Tibial nerve (tissue), 4 donors: Measurements from ENCODE around the gene TTLL3. TPM values are rescaled to one million over a fixed set of nuclear protein-coding genes. Genes with fewer than 3 reads are reported as not detected.
A peak's percentile ranks its signal among the peaks of the same experiment; 100 is the strongest.
"Not testable (repeated sequence)": the region's sequence is repeated elsewhere in the genome, so short reads cannot be mapped to it uniquely, and the experiment has no call there.

Experiments used
- DNase-seq, 2 donors: peaks; one replicate each; pipeline ENCODE4 v3.0.0-alpha.2; 2019; ENCODE audit warnings: low spot score in 2 of 2
- H3K27ac ChIP-seq, 4 donors: fragments of 200-600 bp; sonication (generic) in 3 of 4; one replicate each; pipeline ENCODE4 v1.5.1; 2017 to 2019; ENCODE audit warnings: mild to moderate bottlenecking in 1 of 4
- H3K27me3 ChIP-seq, 2 donors: fragments of 200-600 bp; sonication (generic) in 1 of 2; one replicate each; pipeline versions ENCODE4 v1.5.1 to v1.6.0; 2017 to 2019
- H3K36me3 ChIP-seq, 3 donors: fragments of 200-600 bp; sonication (generic); one replicate each; pipeline ENCODE4 v1.5.1; 2018 to 2019
- H3K4me1 ChIP-seq, 4 donors: fragments of 200-600 bp; sonication (generic) in 3 of 4; one replicate each; pipeline ENCODE4 v1.5.1; 2017 to 2019
- H3K4me3 ChIP-seq, 4 donors: fragments of 200-600 bp; sonication (generic) in 3 of 4; one replicate each; pipeline ENCODE4 v1.5.1; 2017 to 2019; ENCODE audit warnings: mild to moderate bottlenecking in 1 of 4, moderate library complexity in 1 of 4
- H3K9me3 ChIP-seq, 4 donors: fragments of 200-600 bp; sonication (generic) in 3 of 4; one replicate each; pipeline ENCODE4 v1.5.1; 2017 to 2019
- EP300 ChIP-seq, 2 donors: sonication (generic); formaldehyde crosslinking; IDR thresholded peaks; one replicate each; pipeline ENCODE4 v1.6.1; 2017; ENCODE audit warnings: antibody characterized with exemption in 2 of 2, mild to moderate bottlenecking in 1 of 2
- POLR2A ChIP-seq, 2 donors: fragments of 450-650 bp; IDR thresholded peaks; one replicate each; pipeline ENCODE4 v1.6.1; 2017; ENCODE audit warnings: antibody characterized with exemption in 2 of 2, mild to moderate bottlenecking in 2 of 2, moderate library complexity in 2 of 2
- WGBS, 2 donors: methylation state at CpG; one replicate each; pipeline ENCODE4 v1.1.5; 2018; 5-methylcytosine and 5-hydroxymethylcytosine counted together
- total RNA-seq, 4 donors: library from RNA; depleted of rRNA; stranded (reverse); fragments of >200 nt; gene quantifications; one replicate each; pipeline ENCODE4 v1.1.0, GENCODE V29; 2016
- TF ChIP-seq, protein P1 (sequence below), 5 experiments: fragments of 200-600 bp in 3 of 5; fragments of 450-650 bp in 2 of 5; sonication (generic) in 3 of 5; IDR thresholded peaks; one replicate each; pipeline ENCODE4 v1.5.1; 2016 to 2019; ENCODE audit warnings: antibody characterized with exemption in 5 of 5, mild to moderate bottlenecking in 3 of 5, moderate library complexity in 2 of 5

TTLL3 gene
- total RNA-seq, 4 donors from 2014 or later: 58.2 to 173 (median 120) TPM

DNA sequence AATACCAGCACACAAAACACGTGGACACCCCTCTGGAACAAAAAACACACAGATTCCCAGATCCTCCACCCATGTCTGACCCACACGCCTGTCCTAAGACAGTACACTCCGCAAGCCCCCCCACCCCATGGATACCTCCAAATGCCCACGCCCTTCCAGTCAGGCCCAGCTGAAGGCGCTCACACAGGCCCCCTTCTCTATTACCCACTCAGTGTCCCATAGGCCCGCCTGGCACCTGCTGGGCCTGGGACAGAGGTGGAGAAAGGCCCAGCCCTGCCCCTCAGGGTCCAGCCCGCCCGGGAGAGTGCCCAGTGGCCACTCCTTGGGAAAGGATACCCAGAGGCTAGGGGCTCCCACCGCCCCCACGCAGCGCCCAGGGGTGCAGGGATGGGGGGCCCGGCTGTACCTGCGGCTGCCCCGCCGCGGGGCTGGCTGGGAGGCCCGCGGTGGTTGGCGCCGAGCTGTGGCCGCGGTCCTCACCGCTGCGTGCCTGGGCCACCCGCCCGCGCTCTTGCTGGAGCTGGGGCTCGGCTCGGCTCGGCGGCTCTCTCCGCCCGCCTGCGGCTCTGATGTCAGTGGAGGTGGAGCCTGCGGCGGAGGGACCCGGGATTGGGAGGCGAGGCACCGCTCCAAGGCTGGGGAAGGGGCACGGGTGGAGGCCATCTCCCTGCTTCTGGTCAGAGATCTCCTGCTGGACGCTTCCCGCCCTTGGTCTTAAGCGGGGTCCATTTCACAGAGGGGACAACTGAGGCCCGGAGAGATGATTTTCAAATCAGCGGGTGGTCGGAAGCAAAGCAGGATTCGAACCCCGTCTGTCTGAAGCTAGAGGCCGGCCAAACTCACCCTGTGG lies 40.4 kb upstream of the TTLL3 start, which contains the start of gene CAMK1:
CAMK1 (minus strand) TSS at position 522 of the 850 bp plus-strand sequence. CDS start 2,198 bp downstream, outside the sequence.
- peak; percentile 70 to 73 for DNase-seq
- 1 to 8% methylated on average over 12 to 44 of the region's 49 CpGs for WGBS, 2 donors
- TF ChIP-seq POLR2A (IDR thresholded peaks at IDR 0.05) (peak; percentile 20 to 71), EP300 (IDR thresholded peaks at IDR 0.05) (peak in 1 of 2 donors; percentile 50)
- TF ChIP-seq, protein P1, sequence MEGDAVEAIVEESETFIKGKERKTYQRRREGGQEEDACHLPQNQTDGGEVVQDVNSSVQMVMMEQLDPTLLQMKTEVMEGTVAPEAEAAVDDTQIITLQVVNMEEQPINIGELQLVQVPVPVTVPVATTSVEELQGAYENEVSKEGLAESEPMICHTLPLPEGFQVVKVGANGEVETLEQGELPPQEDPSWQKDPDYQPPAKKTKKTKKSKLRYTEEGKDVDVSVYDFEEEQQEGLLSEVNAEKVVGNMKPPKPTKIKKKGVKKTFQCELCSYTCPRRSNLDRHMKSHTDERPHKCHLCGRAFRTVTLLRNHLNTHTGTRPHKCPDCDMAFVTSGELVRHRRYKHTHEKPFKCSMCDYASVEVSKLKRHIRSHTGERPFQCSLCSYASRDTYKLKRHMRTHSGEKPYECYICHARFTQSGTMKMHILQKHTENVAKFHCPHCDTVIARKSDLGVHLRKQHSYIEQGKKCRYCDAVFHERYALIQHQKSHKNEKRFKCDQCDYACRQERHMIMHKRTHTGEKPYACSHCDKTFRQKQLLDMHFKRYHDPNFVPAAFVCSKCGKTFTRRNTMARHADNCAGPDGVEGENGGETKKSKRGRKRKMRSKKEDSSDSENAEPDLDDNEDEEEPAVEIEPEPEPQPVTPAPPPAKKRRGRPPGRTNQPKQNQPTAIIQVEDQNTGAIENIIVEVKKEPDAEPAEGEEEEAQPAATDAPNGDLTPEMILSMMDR (IDR thresholded peaks at IDR 0.05): peak in 1 of 5 experiments; percentile 7
- Histone ChIP-seq H3K36me3 (peaks cover 0 to 16% (median 0%) of the 10 kb centered on the region in 3 donors), H3K4me3 (peak within 1 kb of the TSS; percentile 73 to 93 (median 88)), H3K27me3 (no peaks in the 10 kb centered on the region), H3K27ac (peak within 1 kb of the TSS; percentile 82 to 97 (median 92)), H3K9me3 (no peaks in the 10 kb centered on the region), H3K4me1 (peaks cover 0 to 44% (median 27%) of the 10 kb centered on the region in 4 donors)

DNA sequence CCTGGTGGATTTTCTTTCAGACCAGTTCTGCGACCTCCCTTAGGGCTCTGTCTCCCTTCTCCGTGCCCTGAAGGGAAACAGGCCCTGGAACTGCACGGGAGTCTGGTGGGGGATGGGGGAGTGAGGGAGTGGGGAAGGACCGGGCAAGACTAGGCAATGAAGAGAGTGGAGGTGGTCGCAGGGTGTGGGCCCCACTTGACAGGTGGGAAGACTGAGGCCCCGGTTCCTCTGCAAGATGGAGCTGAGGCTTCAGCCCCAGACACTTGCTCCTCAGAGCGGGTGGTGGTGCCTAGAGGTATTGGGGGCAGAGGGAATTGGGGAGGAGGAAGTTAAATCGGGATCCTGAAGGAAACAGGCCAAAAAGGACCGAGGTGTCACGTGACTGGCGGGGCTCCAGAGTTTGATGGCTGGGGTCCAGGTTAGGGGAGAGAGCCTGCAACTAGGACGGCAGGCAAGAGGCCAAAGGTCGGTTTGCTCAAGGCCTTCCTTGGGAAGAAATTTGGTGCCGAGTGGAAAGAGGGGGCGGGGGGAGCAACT lies 39.7 kb upstream of the TTLL3 start:
- WGBS, 2 donors: 11% methylated on average over 15 of the region's 15 CpGs
- no peaks in the 10 kb centered on the region for H3K27me3 ChIP-seq
- peaks cover 0 to 9% (median 0%) of the 10 kb centered on the region in 3 donors for H3K36me3 ChIP-seq
- TF ChIP-seq, protein P1 (IDR thresholded peaks at IDR 0.05): no peak
- TF ChIP-seq EP300 (IDR thresholded peaks at IDR 0.05) (no peak), POLR2A (IDR thresholded peaks at IDR 0.05) (no peak)
- DNase-seq: peak; percentile 85 to 94
- H3K4me1 ChIP-seq: peaks cover 0 to 44% (median 27%) of the 10 kb centered on the region in 4 donors
- H3K4me3 ChIP-seq: peak overlapping the region; percentile 73 to 93 (median 88)
- no peaks in the 10 kb centered on the region for H3K9me3 ChIP-seq
- H3K27ac ChIP-seq: peak overlapping the region; percentile 82 to 97 (median 92)

DNA sequence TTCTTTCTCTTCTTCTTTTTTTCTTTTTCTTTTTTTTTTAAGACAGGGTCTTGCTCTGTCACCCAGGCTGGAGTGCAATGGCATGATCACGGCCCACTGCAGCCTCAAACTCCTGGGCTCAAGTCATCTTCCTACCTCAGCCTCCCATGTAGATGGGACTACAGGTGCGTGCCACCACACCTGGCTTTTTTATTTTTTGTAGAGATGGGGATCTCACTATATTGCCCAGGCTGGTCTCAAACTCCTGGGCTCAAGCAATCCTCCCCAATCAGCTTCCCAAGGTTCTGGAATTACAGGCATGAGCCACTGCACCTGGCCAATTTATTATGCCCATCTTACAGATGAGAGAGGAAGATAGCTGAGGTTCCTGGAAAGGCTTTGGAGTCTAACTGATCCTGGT lies 39.1 kb upstream of the TTLL3 start:
- not testable (repeated sequence) for H3K36me3 ChIP-seq, H3K27me3 ChIP-seq, DNase-seq, H3K4me3 ChIP-seq, H3K9me3 ChIP-seq
- peaks cover 0 to 44% (median 27%) of the 10 kb centered on the region in 4 donors for H3K4me1 ChIP-seq
- peak overlapping the region in 3 of 4 donors; percentile 16 to 97 (median 91) for H3K27ac ChIP-seq
- 86 to 88% methylated on average over 2 of the region's 2 CpGs for WGBS, 2 donors

DNA sequence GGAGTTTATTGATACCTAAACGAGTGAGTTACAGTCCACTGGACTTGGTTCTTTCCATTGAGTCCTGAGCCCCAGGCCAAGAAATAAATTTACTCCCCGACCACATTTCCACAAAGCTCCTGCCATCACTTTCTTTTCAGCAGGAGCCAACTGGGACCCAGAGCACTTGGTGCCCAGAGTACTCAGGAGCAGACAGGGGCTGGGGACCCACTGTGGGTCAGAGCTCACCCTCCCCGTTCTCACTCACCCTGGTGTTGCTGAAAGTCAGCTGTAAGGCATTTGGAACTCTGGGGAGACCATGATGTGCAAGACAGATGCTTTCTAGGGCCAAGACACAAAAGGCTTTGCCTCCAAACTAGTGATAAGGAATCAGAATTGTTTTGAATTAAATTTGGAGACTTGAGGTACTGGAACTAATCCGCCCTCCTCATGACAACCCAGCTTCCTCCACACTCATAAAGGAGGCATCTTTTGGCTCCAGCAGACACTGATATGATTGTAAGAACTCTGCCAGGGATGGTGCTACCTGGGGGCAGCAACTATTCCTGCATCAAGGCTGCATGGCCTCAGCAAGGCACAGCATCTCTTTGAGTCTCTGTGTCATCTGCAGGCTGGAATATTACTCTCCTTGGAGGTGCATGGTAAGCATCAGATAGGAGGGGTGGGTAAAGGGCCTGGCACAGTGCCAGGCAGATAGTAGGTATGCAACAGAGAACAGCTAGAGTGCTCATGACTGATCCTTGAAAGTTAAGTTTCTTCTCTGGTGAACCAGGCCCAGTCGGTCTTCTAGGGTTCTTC lies 33.0 kb upstream of the TTLL3 start:
- Histone ChIP-seq H3K27ac (no peak overlapping the region), H3K9me3 (no peaks in the 10 kb centered on the region), H3K4me1 (peaks cover 0 to 20% (median 9%) of the 10 kb centered on the region in 4 donors), H3K4me3 (no peak overlapping the region), H3K36me3 (peaks cover 0 to 31% (median 0%) of the 10 kb centered on the region in 3 donors), H3K27me3 (no peaks in the 10 kb centered on the region)
- DNase-seq: no peak
- TF ChIP-seq EP300 (IDR thresholded peaks at IDR 0.05): no peak
- TF ChIP-seq POLR2A (IDR thresholded peaks at IDR 0.05): no peak
- TF ChIP-seq, protein P1 (IDR thresholded peaks at IDR 0.05): no peak
- 72 to 76% methylated on average over 5 of the region's 5 CpGs for WGBS, 2 donors

DNA sequence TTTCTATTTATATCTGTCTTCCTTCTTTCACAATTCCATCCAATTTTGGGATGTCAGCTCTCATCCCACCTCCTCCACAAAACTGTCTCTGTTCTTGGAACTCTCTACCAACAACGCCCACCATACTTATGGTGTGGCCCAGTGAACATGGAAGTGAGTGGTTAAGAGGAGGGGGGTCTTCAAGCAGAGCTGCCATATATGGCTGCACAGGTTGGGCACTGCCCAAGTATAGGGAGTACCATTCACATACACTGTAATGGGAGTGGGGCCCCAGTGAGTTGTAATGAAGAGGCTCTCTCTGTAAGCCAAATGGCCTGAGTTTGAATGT lies 32.4 kb upstream of the TTLL3 start:
- H3K27ac ChIP-seq: no peak overlapping the region
- H3K36me3 ChIP-seq: peaks cover 0 to 37% (median 0%) of the 10 kb centered on the region in 3 donors
- H3K27me3 ChIP-seq: no peaks in the 10 kb centered on the region
- DNase-seq: no peak
- TF ChIP-seq POLR2A (IDR thresholded peaks at IDR 0.05) (no peak), EP300 (IDR thresholded peaks at IDR 0.05) (no peak)
- TF ChIP-seq, protein P1 (IDR thresholded peaks at IDR 0.05): no peak
- no peak overlapping the region for H3K4me3 ChIP-seq
- H3K9me3 ChIP-seq: no peaks in the 10 kb centered on the region
- WGBS, 2 donors: 59 to 94% methylated on average over 1 of the region's 1 CpG
- H3K4me1 ChIP-seq: peaks cover 0 to 20% (median 9%) of the 10 kb centered on the region in 4 donors
